Skin of body (tissue), 2 donors: ENCODE data around the gene WFS1. TPM values are rescaled to one million over a fixed set of nuclear protein-coding genes. Genes with fewer than 3 reads are reported as not detected.

Experiments used
- DNase-seq: peaks from one replicate; lab custom pipeline; 2025; lab: John Stamatoyannopoulos, UW
- total RNA-seq: library from RNA; depleted of rRNA; stranded (reverse); fragments of >200 nt; gene quantifications from one replicate; pipeline ENCODE4 v1.2.3, GENCODE V29; 2014

The WFS1 gene
- total RNA-seq, 1 donor from 2014 or later: 11.3 TPM

GRCh38 chr4:6279582-6280289 is 10.1 kb downstream of the WFS1 start:
- DNase-seq: no peak

- no peak for DNase-seq
Measured at GRCh38 chr4:6280365-6280996, 10.8 kb downstream of the WFS1 start.

- no peak for DNase-seq
Measured at GRCh38 chr4:6281436-6282313, 12.0 kb downstream of the WFS1 start.

GRCh38 chr4:6282314-6282771 is 12.7 kb downstream of the WFS1 start:
- DNase-seq: peak; percentile 11

GRCh38 chr4:6283282-6283681 is 13.6 kb downstream of the WFS1 start:
- no peak for DNase-seq

- no peak for DNase-seq
Measured at GRCh38 chr4:6287017-6287788, 17.6 kb downstream of the WFS1 start.

- DNase-seq: no peak
Measured at GRCh38 chr4:6288342-6288741, 18.7 kb downstream of the WFS1 start.

GRCh38 chr4:6288871-6289270 is 19.2 kb downstream of the WFS1 start:
- no peak for DNase-seq

GRCh38 chr4:6290256-6290655 is 20.6 kb downstream of the WFS1 start:
- DNase-seq: no peak

- DNase-seq: no peak
Measured at GRCh38 chr4:6290769-6291547, 21.3 kb downstream of the WFS1 start.

GRCh38 chr4:6291784-6292297 is 22.2 kb downstream of the WFS1 start:
- no peak for DNase-seq

- DNase-seq: no peak
Measured at GRCh38 chr4:6292376-6293096, 22.9 kb downstream of the WFS1 start.

GRCh38 chr4:6293097-6293445 is 23.4 kb downstream of the WFS1 start:
- DNase-seq: no peak

GRCh38 chr4:6293661-6294060 is 24.0 kb downstream of the WFS1 start:
- no peak for DNase-seq

GRCh38 chr4:6294705-6295421 is 25.2 kb downstream of the WFS1 start:
- no peak for DNase-seq

GRCh38 chr4:6295495-6295894 is 25.8 kb downstream of the WFS1 start:
- no peak for DNase-seq

GRCh38 chr4:6296026-6296425 is 26.4 kb downstream of the WFS1 start:
- DNase-seq: no peak

- no peak for DNase-seq
Measured at GRCh38 chr4:6297266-6297815, 27.7 kb downstream of the WFS1 start.

GRCh38 chr4:6298035-6298434 is 28.4 kb downstream of the WFS1 start:
- DNase-seq: no peak
